ENCODE data around the gene OTOP1. TPM values are rescaled to one million over a fixed set of nuclear protein-coding genes. Genes with fewer than 3 reads are reported as not detected.

Gene OTOP1
- total and polyA plus RNA-seq, 4 donors: not detected

- 84% methylated on average over 1 of the region's 1 CpG for WGBS
- DNase-seq (ENCODE audit: low spot score): no peak
- H3K4me1 ChIP-seq (ENCODE audit: control insufficient read depth in 4 of 4, insufficient read depth in 4 of 4, low read length in 3 of 4): peaks cover 0 to 3% (median 0%) of the 10 kb centered on the region in 4 donors
- H3K27me3 ChIP-seq (ENCODE audit: control insufficient read depth in 4 of 4, insufficient read depth in 4 of 4, low read length in 3 of 4): peaks cover 0 to 6% (median 0%) of the 10 kb centered on the region in 4 donors
- H3K9me3 ChIP-seq (ENCODE audit: control insufficient read depth in 4 of 4, low read length in 3 of 4): peaks cover 0 to 1% (median 0%) of the 10 kb centered on the region in 4 donors
- H3K9ac ChIP-seq (ENCODE audit: low read depth in 1 of 2, low read length in 2 of 2): no peak overlapping the region
- H3K27ac ChIP-seq (ENCODE audit: low read depth in 1 of 2, low read length in 2 of 2): no peak overlapping the region
- no peak for TF ChIP-seq SP1 (IDR thresholded peaks at IDR 0.05)
- no peak for TF ChIP-seq HNF4G (IDR thresholded peaks at IDR 0.05)
- no peak for TF ChIP-seq GABPA (IDR thresholded peaks at IDR 0.05 in 1 of 2, conservative IDR thresholded peaks at IDR 0.05 in 1 of 2)
- no peak for TF ChIP-seq FOXA2 (IDR thresholded peaks at IDR 0.05)
- no peak for TF ChIP-seq REST (IDR thresholded peaks at IDR 0.05)
- TF ChIP-seq YY1 (IDR thresholded peaks at IDR 0.05): no peak
- TF ChIP-seq NR2F2 (IDR thresholded peaks at IDR 0.05): no peak
- TF ChIP-seq EGR1 (IDR thresholded peaks at IDR 0.05; ENCODE audit: low read depth in 2 of 2): no peak
- no peak for TF ChIP-seq RAD21 (IDR thresholded peaks at IDR 0.05)
- no peak for TF ChIP-seq MAX (IDR thresholded peaks at IDR 0.05)
- no peak overlapping the region for H3K4me3 ChIP-seq (ENCODE audit: low read depth in 1 of 3, low read length in 3 of 3)
- H3K36me3 ChIP-seq (ENCODE audit: control insufficient read depth in 4 of 4, insufficient read depth in 3 of 4, low read depth in 1 of 4, low read length in 3 of 4): no peaks in the 10 kb centered on the region
Observed at GRCh38 chr4:4228356-4228668, 1.6 kb upstream of the OTOP1 start.

- Histone ChIP-seq H3K27ac (ENCODE audit: low read depth in 1 of 2, low read length in 2 of 2) (no peak overlapping the region), H3K27me3 (ENCODE audit: control insufficient read depth in 4 of 4, insufficient read depth in 4 of 4, low read length in 3 of 4) (peaks cover 0 to 6% (median 0%) of the 10 kb centered on the region in 4 donors), H3K4me3 (ENCODE audit: low read depth in 1 of 3, low read length in 3 of 3) (no peak overlapping the region), H3K36me3 (ENCODE audit: control insufficient read depth in 4 of 4, insufficient read depth in 3 of 4, low read depth in 1 of 4, low read length in 3 of 4) (no peaks in the 10 kb centered on the region), H3K9me3 (ENCODE audit: control insufficient read depth in 4 of 4, low read length in 3 of 4) (no peaks in the 10 kb centered on the region), H3K9ac (ENCODE audit: low read depth in 1 of 2, low read length in 2 of 2) (no peak overlapping the region), H3K4me1 (ENCODE audit: control insufficient read depth in 4 of 4, insufficient read depth in 4 of 4, low read length in 3 of 4) (peaks cover 0 to 3% (median 0%) of the 10 kb centered on the region in 4 donors)
- WGBS: 12% methylated on average over 51 of the region's 51 CpGs
- TF ChIP-seq JUND (IDR thresholded peaks at IDR 0.05): no peak
- TF ChIP-seq GABPA (IDR thresholded peaks at IDR 0.05 in 1 of 2, conservative IDR thresholded peaks at IDR 0.05 in 1 of 2): no peak
- no peak for TF ChIP-seq MAX (IDR thresholded peaks at IDR 0.05)
- no peak for TF ChIP-seq TAF1 (conservative IDR thresholded peaks at IDR 0.05)
- TF ChIP-seq RXRA (IDR thresholded peaks at IDR 0.05): no peak
- no peak for TF ChIP-seq CTCF (IDR thresholded peaks at IDR 0.05; ENCODE audit: low read depth, low read length, missing input control)
- no peak for TF ChIP-seq RAD21 (IDR thresholded peaks at IDR 0.05)
- no peak for TF ChIP-seq HNF4G (IDR thresholded peaks at IDR 0.05)
- no peak for TF ChIP-seq ATF3 (IDR thresholded peaks at IDR 0.05)
- TF ChIP-seq SP1 (IDR thresholded peaks at IDR 0.05): no peak
- no peak for TF ChIP-seq REST (IDR thresholded peaks at IDR 0.05)
- TF ChIP-seq NR2F2 (IDR thresholded peaks at IDR 0.05): no peak
- TF ChIP-seq YY1 (IDR thresholded peaks at IDR 0.05): no peak
- no peak for TF ChIP-seq EGR1 (IDR thresholded peaks at IDR 0.05; ENCODE audit: low read depth in 2 of 2)
- no peak for TF ChIP-seq HNF4A (conservative IDR thresholded peaks at IDR 0.05)
- no peak for TF ChIP-seq ZBTB33 (IDR thresholded peaks at IDR 0.05)
- TF ChIP-seq FOXA2 (IDR thresholded peaks at IDR 0.05): no peak
- no peak for TF ChIP-seq FOXA1 (IDR thresholded peaks at IDR 0.05)
- no peak for DNase-seq (ENCODE audit: low spot score)
Observed at GRCh38 chr4:4227510-4228355, 1.0 kb upstream of the OTOP1 start.
